Measurements from ENCODE around the gene LMO7.
"Not testable (repeated sequence)": the region's sequence is repeated elsewhere in the genome, so short reads cannot be mapped to it uniquely, and the experiment has no call there.

LMO7 gene

GRCh38 chr13:75648446-75648845, 12.3 kb downstream of the LMO7 start:
- DNase-seq: no peak

GRCh38 chr13:75651013-75651412, 14.9 kb downstream of the LMO7 start:
- DNase-seq: no peak

- DNase-seq: no peak
Observed at GRCh38 chr13:75652726-75653125, 16.6 kb downstream of the LMO7 start.

GRCh38 chr13:75656425-75656989, 20.4 kb downstream of the LMO7 start:
- DNase-seq: no peak

GRCh38 chr13:75657111-75657510, 21.0 kb downstream of the LMO7 start:
- DNase-seq: no peak

- no peak for DNase-seq
Observed at GRCh38 chr13:75660694-75661093, 24.6 kb downstream of the LMO7 start.

- no peak for DNase-seq
Observed at GRCh38 chr13:75661443-75661842, 25.3 kb downstream of the LMO7 start.

- no peak for DNase-seq
Observed at GRCh38 chr13:75666646-75667351, 30.7 kb downstream of the LMO7 start.

- no peak for DNase-seq
Observed at GRCh38 chr13:75669706-75670105, 33.6 kb downstream of the LMO7 start.

GRCh38 chr13:75670496-75670895, 34.4 kb downstream of the LMO7 start:
- DNase-seq: no peak

- no peak for DNase-seq
Observed at GRCh38 chr13:75675421-75675820, 39.3 kb downstream of the LMO7 start.

GRCh38 chr13:75679459-75679858, 43.3 kb downstream of the LMO7 start:
- DNase-seq: no peak

GRCh38 chr13:75680251-75680650, 44.1 kb downstream of the LMO7 start:
- DNase-seq: not testable (repeated sequence)

GRCh38 chr13:75682326-75682725, 46.2 kb downstream of the LMO7 start:
- DNase-seq: no peak

- DNase-seq: no peak
Observed at GRCh38 chr13:75685239-75685697, 49.1 kb downstream of the LMO7 start.

GRCh38 chr13:75687150-75687763, 51.1 kb downstream of the LMO7 start:
- no peak for DNase-seq

GRCh38 chr13:75689686-75690085, 53.6 kb downstream of the LMO7 start:
- no peak for DNase-seq

- DNase-seq: no peak
Observed at GRCh38 chr13:75690607-75691006, 54.5 kb downstream of the LMO7 start.

- DNase-seq: no peak
Observed at GRCh38 chr13:75691183-75691582, 55.1 kb downstream of the LMO7 start.

GRCh38 chr13:75693227-75693626, 57.1 kb downstream of the LMO7 start:
- no peak for DNase-seq

GRCh38 chr13:75694722-75695121, 58.6 kb downstream of the LMO7 start:
- no peak for DNase-seq

GRCh38 chr13:75695908-75696307, 59.8 kb downstream of the LMO7 start:
- DNase-seq: peak; percentile 58 to 68

- no peak for DNase-seq
Observed at GRCh38 chr13:75699062-75699461, 62.9 kb downstream of the LMO7 start.

- not testable (repeated sequence) for DNase-seq
Observed at GRCh38 chr13:75699717-75700116, 63.6 kb downstream of the LMO7 start.
